HuH-7 (cell line): ENCODE results near the gene FSTL5.
"Not testable (repeated sequence)": the region's sequence is repeated elsewhere in the genome, so short reads cannot be mapped to it uniquely, and the experiment has no call there.

Experiments used
- DNase-seq: peaks from one replicate; pipeline ENCODE4 v3.0.0; 2011; ENCODE audit warnings: low spot score

The FSTL5 gene

DNA sequence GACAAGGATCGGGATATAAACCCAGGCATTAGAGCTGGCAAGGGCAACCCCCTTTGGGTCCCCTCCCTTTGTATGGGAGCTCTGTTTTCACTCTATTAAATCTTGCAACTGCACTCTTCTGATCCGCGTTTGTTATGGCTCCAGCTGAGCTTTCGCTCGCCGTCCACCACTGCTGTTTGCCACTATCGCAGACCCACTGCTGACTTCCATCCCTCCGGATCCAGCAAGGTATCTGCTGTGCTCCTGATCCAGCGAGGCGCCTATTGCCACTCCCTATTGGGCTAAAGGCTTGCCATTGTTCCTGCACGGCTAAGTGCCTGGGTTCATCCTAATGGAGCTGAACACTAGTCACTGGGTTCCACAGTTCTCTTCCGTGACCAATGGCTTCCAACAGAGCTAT is 59.9 kb downstream of the FSTL5 start:
- not testable (repeated sequence) for DNase-seq

DNA sequence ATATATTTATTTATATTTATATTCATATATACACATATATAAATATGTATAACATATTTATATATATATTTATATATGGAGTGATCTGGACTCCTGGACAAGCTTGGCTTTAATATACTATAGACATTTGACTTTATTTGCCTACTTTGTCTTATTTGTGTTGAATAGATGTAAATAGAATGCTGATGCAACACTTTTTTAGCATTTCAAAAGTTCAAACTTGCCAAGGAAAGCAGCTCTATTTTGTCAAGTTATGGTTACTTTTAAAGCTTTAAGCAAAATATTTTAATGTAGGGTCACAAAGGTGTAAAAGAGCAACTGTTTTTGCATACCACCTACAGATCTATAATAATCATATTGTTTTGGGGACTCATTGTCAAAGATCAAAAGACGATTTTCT is 61.1 kb downstream of the FSTL5 start:
- DNase-seq = no peak

DNA sequence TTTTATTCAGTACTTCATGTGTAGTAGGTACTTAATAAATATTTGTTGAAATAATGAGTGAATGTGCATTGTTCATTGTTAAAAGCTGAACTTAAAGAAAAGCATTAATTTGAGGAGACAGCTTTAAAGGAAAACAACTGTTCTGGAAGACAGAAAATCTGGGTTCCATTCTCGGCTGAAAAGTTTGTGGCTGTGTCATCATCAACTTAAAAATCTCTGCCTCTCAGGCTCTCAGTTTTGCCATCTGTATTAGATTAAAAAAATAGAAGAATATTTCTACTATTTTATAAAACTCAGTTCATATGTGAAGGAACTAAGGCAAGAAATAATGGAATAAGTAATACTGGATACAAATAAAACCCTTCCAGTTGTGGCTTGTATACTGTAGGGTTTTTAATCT is 62.5 kb downstream of the FSTL5 start:
- DNase-seq = no peak

DNA sequence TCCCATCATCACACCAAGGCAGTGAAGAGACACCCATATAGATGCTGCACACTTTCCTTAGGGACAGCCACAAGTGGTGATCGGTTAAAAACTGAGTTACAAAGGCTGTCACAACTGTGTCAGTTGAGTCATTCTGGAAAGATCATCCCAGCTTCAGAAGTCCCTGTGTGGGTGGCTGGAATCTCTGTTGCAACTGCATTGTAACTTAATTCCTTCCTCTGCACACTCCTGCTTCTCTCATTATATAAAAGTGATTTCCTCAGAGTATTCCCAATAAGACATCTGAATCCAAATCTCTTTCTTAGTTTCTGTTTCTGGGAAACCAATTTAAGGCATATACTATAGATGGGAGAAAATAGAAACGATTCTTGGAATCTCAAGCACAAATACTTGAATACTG is 88.1 kb downstream of the FSTL5 start:
- DNase-seq = no peak

DNA sequence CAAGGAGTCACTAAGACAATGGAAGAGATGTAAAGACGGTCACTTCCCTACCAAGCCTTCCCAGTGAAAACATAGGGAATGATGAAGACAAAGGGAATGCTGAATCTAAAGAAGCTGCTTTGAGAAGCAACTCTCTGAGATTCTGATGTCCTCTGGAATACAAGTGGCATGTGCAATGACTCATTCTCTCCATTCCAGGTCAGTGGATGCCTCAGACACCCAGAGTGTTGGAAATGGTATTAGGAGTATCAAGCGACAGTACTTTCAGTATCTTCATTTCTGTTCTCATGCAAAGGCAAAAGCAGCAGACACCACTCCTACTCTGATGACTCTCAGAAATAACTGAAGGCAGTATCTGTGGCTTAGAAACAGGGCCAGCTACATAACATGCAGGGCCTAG is 102.6 kb downstream of the FSTL5 start:
- no peak for DNase-seq

DNA sequence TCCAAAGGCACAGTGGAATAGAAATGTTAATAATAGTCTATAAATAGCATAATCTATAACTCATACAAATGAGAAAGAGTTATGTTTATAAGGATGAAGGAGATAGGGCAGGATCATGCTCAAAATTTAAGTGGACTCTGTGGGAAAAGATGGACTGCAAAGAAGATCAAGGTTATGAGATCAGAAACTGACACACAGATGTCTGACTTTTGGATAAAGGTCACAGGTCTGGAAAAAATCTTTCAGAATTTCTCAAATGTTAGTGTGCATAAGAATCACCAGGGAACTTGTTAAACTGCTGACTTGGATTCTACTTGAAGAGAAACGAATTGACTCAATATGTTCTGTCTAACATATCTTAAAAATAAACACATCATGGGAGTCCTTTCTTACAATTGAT is 104.1 kb downstream of the FSTL5 start:
- no peak for DNase-seq

DNA sequence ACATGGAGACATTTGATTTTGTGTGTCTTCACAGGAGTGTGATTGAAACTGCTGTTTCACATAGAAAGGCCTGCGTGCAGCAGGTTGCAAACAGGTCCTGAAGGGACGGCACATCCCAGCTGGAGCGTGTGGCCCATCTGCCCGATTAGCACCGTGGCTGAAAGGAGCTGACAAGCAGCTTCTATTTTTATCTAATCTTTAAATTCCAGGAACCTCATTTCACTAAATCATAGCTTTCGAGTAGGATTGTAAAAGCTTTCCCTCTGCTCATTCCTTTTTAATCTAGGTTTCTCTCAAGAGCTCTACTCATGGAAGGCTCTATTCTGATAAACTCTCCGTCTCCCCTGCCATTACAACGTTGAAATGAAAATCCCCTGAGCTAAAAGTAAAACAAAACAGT is 106.8 kb downstream of the FSTL5 start:
- DNase-seq = no peak

DNA sequence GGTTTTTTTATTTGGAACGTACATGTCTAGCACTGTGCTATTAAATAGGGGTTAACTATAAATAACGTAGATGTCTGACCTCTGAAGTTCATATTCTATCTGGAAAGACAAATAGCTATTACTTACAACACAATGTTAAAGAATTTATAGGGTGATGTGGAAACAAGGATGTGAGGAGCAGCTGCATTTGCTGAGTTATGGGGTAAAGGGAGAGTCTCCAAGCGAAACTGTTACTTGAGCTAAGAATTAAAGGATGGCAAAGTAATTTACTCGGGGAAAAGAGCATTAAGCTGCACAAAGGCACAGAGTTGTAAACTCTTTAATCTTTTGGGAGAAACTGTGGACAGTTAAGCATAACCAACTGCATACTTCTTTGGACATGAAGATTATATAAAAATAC is 117.7 kb downstream of the FSTL5 start:
- no peak for DNase-seq

DNA sequence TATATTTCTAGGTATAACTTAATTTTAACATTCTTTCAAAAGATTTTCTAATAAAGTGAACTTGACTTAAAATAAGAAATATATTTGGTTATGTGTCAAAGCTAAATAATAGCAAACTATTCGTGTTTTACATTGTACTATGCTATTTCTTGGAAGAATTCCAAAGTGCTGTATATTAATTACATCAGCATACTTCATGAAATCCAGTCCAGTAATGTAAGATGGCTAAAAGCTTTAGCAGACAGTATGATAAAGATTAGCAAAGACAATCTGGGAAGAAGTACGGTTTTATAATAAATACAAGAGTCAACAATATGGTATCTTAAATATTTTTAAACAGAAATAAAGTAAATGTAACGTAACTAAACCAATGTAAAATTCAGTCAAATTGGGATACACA is 125.7 kb downstream of the FSTL5 start:
- DNase-seq = no peak

DNA sequence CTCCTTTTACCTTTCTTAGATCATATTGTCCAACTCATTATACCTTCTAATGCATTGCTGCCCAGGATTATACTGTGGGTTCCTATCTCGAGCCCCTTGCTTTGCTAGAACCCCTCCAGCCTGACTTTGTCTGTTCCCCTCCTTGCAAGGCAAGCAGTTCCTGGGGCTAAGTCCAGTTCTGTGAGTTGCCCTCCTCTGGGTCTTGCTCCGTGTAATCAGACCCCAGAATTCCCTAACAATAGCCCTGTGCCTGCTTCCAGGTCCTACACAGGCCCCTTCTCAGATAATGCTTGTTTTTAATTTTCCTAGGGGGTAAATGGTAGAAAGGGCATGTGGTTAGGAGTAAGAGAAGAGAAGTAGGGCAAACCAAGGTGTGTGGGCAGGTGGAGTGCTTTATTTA is 145.9 kb downstream of the FSTL5 start:
- DNase-seq = no peak

DNA sequence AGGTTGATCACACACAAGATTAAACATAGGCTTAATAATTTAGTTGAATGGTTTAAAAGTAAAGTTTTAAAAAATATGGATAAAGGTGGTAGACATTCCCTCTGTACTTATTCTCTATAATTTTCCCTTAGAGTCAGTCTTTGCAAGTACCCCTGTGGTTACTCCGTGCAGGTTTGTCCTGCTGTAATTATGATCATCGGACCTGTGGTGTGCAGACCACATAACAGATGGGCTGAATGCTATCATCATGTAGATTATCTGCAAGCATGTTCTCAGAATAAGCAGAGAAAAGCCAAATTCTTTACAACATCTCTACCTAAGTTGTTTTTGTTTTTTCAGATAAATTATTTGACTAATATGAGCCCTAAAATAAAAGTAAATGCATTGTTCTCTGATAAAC is 146.8 kb downstream of the FSTL5 start:
- no peak for DNase-seq

DNA sequence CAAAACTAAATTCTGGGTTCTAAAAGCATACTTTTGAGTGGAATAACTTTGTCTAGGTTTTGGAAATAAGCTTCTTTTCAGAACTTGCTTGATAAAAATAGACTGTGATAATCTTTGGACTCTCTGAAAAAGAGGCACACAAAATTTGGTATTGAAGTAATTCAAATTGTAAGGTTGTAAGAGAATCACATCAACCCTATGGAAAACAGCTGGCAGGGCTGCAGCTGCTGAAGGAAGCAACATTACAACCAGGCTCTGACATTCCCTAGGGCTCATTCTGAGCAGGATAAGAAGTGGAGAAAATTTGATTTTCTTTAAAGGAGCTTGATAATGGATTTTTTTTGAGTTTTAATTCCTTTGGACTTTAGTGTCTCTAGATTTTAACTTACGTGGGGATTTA is 147.6 kb downstream of the FSTL5 start:
- DNase-seq = no peak

DNA sequence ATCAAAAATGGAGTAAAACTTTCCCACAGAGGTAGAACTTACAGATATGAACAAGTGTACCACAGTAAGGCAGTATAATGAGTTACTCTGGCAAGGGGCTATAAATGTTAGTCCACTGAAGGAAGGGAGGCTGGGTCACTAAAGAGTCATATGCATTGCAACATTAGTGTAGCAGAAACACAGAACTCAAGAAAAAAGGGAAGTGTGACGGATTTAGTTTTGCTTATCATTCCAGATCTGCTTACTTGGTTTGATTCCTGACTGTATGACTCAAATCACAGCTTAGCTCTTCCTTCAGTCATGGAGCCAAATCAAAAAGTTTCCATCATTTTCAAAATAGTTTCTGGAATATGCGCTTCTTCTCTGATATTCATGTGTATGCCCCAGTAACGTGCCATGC is 148.7 kb downstream of the FSTL5 start:
- DNase-seq = no peak

DNA sequence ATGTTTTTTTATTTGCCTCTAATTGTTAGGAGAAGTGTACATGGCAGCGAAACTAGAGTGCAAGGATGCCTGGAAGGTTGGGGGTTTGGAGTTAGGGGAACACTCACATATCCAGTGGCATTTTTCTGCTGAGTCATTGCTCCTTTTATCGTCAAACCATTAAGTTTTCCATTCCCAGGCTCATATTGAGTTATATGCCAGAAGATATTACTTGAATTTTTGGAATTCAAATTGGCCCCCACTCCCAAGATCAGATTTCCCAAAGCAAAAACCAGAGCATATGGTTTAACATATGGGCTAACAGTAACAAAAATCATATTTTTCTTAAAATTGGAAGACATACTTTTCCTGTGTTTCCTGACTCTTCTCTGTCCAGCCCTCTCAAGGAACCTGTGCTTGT is 152.7 kb downstream of the FSTL5 start:
- no peak for DNase-seq

DNA sequence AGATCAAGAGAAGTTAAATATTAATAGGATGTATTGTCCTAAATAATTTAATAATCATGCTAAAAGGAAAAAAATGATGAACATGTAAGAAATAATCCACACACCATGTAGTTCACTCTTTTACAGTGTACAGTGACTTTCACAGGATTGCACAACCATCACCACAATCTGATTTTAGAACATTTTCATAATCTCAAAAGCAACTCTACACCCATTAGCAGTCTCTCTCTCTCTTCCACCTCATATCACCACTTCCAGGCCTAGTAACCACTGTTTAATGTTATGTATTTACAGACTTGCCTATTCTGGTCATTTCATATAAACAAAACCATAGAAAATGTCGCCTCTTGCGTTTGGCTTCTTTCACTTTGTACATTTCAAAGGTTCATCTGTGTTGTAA is 153.4 kb downstream of the FSTL5 start:
- no peak for DNase-seq

DNA sequence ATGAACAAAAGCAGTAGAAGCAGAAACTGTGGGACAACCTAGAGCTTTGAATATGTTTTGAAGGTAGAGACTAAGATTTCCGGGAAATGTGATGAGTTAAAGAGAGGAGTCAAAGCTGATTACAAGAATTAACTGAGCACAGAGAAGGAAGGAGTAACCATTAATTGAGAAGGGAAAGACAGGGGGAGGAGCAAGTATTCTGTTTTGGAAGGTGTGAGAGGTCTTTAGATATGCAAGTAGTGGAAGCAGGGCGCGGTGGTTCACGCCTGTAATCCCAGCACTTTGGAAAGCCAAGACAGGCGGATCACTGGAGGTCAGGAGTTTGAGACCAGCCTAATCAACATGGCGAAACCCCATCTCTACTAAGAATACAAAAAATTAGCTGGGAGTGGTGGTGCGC is 171.5 kb downstream of the FSTL5 start:
- DNase-seq = no peak

DNA sequence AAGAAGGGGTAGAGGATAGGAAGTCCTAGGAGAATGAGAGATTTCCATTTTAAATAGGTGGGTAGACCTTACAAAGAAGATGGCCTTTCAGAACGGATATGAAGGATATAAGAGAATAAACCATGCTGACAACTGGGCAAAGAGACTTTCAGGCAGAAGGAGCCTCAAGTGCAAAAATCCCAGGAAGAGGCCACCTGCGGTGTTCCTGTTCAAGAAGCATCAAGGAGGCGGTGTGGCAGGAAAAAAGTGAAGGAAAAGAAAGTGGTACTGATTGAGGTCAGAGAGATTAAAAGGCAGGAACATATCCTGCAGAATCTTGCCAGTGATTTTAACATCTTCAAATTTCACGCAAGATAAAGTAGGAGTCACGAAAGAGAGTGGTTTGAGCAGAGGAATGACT is 172.0 kb downstream of the FSTL5 start:
- no peak for DNase-seq

DNA sequence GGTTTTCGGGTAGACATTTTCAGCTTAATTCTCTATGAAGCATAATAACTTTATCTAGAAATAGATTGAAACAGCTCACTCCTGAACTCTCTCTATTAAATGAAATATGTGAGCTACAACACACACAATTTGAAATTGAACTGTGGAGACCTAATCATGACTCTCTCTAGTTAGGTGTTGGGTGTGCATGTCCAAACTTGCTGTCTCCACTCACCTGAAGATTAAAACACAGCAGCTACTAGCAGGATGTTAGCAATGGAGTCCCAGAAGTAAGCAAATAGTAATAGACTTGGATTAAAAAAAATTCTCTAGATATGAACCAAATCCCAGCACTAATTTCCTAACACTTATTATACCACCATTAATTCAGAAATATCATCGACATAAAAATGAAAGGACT is 173.1 kb downstream of the FSTL5 start:
- no peak for DNase-seq

DNA sequence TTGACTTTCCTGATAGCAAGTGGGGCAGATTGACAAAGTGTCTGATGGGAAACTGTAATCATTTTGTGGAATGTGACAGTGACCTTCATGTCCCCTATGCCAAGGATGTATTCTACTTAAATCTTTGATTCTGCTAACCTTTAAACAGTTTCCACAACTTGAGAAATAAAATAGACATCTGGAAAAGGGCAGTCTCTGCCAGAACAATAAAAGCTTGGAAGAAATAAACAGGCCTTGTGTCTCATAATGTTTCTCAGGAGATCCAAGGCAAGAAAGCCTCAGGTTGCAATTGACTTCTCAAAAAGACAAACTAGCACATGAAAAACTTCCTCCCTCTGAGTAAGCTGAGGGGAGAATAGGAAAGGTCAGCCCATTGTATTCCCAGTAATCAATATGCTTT is 174.9 kb downstream of the FSTL5 start:
- DNase-seq = no peak

DNA sequence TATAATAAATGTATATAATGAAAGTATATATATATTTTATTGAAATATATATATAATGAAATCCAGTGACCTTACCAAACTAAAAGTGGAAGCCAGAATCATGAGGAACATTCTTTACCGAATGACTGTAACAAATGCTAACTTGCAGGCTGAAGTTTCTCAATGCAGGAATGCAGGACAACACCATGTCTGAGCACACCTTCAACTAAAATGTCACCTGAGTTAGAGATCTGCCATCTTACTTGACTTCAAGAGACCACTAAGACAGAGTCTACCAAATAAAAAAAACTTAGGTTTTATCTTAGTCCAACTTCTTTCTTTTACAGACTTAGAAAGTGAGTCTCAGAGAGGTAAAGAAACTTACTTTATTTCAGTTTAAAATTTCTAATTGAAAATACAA is 176.2 kb downstream of the FSTL5 start:
- DNase-seq = no peak

DNA sequence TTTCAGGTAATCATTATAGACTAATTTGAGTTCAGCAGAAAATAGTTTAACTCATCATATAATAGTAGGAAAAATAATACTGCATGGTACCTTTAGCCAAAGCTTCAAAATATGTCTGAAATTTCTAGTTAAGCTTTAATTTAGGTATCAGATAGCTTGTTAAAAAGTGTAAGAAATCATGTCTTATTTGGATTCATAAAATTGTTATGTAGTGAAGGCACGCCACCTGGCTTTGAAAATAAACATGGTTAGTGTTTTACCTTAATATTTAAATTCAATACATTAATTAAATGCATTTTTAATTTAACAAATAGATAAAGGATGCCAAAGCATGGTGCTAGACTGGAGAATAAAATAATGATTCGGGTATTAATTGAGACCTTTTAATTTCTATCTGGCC is 211.4 kb downstream of the FSTL5 start:
- DNase-seq = no peak

DNA sequence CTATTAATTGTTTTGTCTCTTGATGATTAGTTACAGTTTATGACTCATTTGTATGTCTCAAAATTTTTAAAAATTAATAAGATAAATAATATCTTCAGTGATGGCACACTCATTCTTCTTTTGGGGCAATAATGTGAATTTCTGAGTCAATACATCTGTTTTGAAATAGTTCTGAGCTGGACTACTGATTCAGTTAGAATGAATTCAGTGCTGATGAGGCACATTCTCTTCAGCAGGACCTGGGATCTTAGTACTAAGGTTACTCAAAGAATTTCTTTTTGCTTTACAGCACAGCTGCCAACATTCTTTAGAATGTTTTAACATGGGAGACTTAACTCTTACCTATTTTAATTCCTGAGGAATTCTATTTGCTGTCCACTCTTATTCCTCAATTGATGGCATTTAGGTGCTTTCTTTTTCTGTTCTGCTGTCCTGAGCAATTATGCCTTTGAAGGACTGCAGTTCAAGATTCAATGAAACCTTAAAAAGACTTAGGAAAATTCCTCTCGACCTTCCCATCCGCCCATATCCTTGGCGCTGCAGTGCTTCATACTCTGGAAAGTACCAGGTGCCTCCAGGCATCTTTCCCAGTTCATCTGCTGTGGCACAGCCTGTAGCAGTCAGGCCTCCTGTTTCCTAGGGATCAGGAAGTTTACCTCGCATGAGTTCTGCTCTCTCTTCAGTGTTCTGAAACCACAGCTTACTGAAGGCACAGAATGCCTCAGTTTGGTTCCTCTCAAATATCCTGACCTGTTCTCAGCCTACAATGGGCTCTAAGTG is 213.7 kb downstream of the FSTL5 start:
- no peak for DNase-seq

DNA sequence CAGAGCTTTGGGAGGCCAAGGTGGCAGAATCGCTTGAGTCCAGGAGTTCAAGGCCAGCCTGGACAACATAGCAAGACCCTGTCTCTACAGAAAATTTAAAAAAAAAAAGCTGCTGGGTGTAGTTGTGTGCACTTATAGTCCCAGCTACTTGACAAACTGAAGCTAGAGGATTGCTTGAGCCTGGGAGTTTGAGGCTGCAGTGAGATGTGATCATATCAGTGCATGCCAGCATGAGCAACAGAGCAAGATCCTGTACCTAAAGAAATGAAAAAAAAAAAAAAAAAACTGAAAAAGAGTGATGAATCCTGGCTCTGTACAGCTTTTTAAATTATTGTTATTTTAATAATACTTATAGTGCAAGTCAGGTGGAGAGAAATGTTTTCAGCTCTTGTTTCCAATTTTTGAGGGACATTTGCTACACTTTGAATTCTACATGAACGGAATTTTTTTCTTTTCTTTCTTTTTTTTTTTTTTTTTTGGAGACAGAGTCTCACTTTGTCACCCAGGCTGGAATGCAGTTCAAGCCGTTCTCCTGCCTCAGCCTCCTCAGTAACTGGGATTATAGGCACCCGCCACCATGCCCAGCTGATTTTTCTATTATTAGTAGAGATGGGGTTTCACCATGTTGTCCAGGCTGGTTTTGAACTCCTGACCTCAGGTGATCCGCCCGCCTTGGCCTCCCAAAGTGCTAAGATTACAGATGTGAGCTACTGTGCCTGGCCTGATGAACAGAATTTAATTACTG is 215.6 kb downstream of the FSTL5 start:
- no peak for DNase-seq

DNA sequence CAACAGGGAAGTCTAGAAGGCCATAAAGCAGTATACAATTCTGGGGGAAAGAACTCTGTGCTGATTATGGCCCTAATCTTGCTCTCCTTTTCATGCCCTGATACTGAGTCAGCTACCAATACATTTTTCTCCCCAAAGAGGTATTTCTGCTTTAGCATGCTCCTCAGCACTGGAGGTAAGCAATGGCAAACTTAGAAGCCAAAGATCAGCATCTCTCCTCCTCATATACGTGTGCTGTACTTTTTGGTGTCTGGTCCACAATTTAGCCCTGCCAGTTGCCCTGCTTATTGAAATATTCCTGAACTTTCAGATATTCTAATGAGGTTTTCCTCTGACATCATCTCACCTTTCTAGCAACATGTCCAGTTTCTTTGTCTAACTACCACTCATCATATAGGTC is 226.2 kb downstream of the FSTL5 start:
- DNase-seq = no peak
